Measurements from ENCODE around the gene RAB3IL1. TPM values are rescaled to one million over a fixed set of nuclear protein-coding genes. Genes with fewer than 3 reads are reported as not detected.
A peak's percentile ranks its signal among the peaks of the same experiment; 100 is the strongest.

The RAB3IL1 gene
- total and polyA plus RNA-seq, 9 of the 15 experiments (the other 6 are each of a cell fraction or from before 2014, with no cell fraction given), result 0.15 to 42.6 (median 15.5) TPM

- H3K9me1 ChIP-seq (ENCODE audit: control insufficient read depth, insufficient read depth, low read length), result peaks cover 7% of the 10 kb centered on the region
- intact Hi-C loops (cut with micrococcal nuclease), result no loop called here
- H3K36me3 ChIP-seq (ENCODE audit: control insufficient read depth, insufficient read depth, low read length), result peaks cover 15% of the 10 kb centered on the region; the same call in 2 of the 3 replicates
- ChIA-PET POLR2A (interaction anchor here (1.2 kb wide), 1 partner anchor 86 kb away, joined by 3 read pairs; no protein-coding TSS in a partner anchor), CTCF (ENCODE audit: low intra/inter-chr PET ratio) (no interaction called here)
- no peak for TF ChIP-seq HBP1 (CRISPR knock-in tag; IDR thresholded peaks at IDR 0.05)
- no peak for TF ChIP-seq ATF7 (IDR thresholded peaks at IDR 0.05)
- no peak for TF ChIP-seq ZKSCAN1 (IDR thresholded peaks at IDR 0.05; ENCODE audit: low read depth, low read length)
- TF ChIP-seq ZBTB2 (IDR thresholded peaks at IDR 0.05), result no peak
- TF ChIP-seq KLF1 (tag; IDR thresholded peaks at IDR 0.05), result no peak
- TF ChIP-seq RBM34 (IDR thresholded peaks at IDR 0.05; ENCODE audit: borderline replicate concordance, insufficient read depth, low read length), result no peak
- no peak for TF ChIP-seq ZNF592 (IDR thresholded peaks at IDR 0.05)
- TF ChIP-seq ELF2 (CRISPR knock-in tag; IDR thresholded peaks at IDR 0.05), result no peak
- 0 out of 2 replicates have a peak, but pooled peaks have one; percentile 19 for TF ChIP-seq POLR2G (IDR thresholded peaks at IDR 0.05; ENCODE audit: low read depth, low read length)
- 78% methylated on average over 10 of the region's 10 CpGs for WGBS (ENCODE audit: insufficient coverage, low coverage, missing lambda C conversion rate)
- FAIRE-seq (peak; percentile 29), ATAC-seq (no peak), DNase-seq (ENCODE audit: extremely low read depth in 1 of 4, low spot score in 3 of 4) (no peak)
- no TSS peak for BruUV-seq (replicated peaks)
- no peak overlapping the region for H2AFZ ChIP-seq (ENCODE audit: low read depth, low read length)
- H3K9me3 ChIP-seq (replicated peaks; ENCODE audit: control insufficient read depth, insufficient read depth, low read depth, low read length), result no peaks in the 10 kb centered on the region
- in situ Hi-C loops (cut with MboI), result no loop called here
- H3K4me1 ChIP-seq (replicated peaks in 1 of 2; ENCODE audit: control insufficient read depth in 2 of 2, insufficient read depth in 2 of 2, low read length in 2 of 2), result peaks cover 19 to 50% of the 10 kb centered on the region in 2 experiments; a peak in 4 of 5 replicates
- H3K4me3 ChIP-seq, result no peak overlapping the region
- no peak overlapping the region for H3K27ac ChIP-seq (ENCODE audit: extremely low read depth, low read depth, low read length)
- H4K20me1 ChIP-seq (replicated peaks; ENCODE audit: control insufficient read depth, insufficient read depth, low read length), result 0 out of 2 replicates have a peak, but pooled peaks cover 7% of the 10 kb centered on the region
- H3K4me2 ChIP-seq (ENCODE audit: insufficient read depth, low read length), result no peak overlapping the region
- peaks cover 36% of the 10 kb centered on the region for H3K79me2 ChIP-seq (ENCODE audit: control insufficient read depth, insufficient read depth, low read length)
- no peaks in the 10 kb centered on the region for H3K27me3 ChIP-seq (ENCODE audit: control insufficient read depth in 2 of 2, insufficient read depth in 2 of 2, low read length in 2 of 2)
- H3K9ac ChIP-seq (ENCODE audit: insufficient read depth in 1 of 2, low read depth in 2 of 2, low read length in 2 of 2), result peak overlapping the region in 1 of 2 experiments; percentile 79; a peak in 2 of 4 replicates
Observed at GRCh38 chr11:61883327-61883726, 34.0 kb downstream of the RAB3IL1 start.

All from K562 (cell line).